GM23248 (cell line): ENCODE data around the gene WDR59. TPM values are rescaled to one million over a fixed set of nuclear protein-coding genes. Genes with fewer than 3 reads are reported as not detected.

ENCODE experiments used
- DNase-seq: peaks from one replicate; pipeline ENCODE4 v3.0.0-alpha.2; 2015
- H2AFZ ChIP-seq: fragments of 200-600 bp; sonication (generic); 2 replicates; pipeline ENCODE4 v1.6.1; 2016; ENCODE audit warnings: antibody characterized with exemption
- H3F3A ChIP-seq: fragments of 200-600 bp; sonication (generic); 2 replicates; pipeline ENCODE4 v1.6.1; 2016; ENCODE audit warnings: mild to moderate bottlenecking, antibody characterized with exemption, mixed run types; ENCODE audit not compliant: insufficient read depth
- H3K27ac ChIP-seq: fragments of 200-600 bp; sonication (generic); 2 replicates; pipeline ENCODE4 v1.5.1; 2016; ENCODE audit warnings: mild to moderate bottlenecking
- H3K27me3 ChIP-seq: fragments of 200-600 bp; sonication (generic); replicated peaks from 2 replicates; pipeline ENCODE4 v1.6.1; 2016; ENCODE audit warnings: mild to moderate bottlenecking; ENCODE audit not compliant: insufficient read depth
- H3K36me3 ChIP-seq: fragments of 200-600 bp; sonication (generic); 2 replicates; pipeline ENCODE4 v1.6.1; 2016; ENCODE audit warnings: low read depth, mild to moderate bottlenecking
- H3K4me1 ChIP-seq: fragments of 200-600 bp; sonication (generic); 2 replicates; pipeline ENCODE4 v1.6.1; 2016; ENCODE audit warnings: mild to moderate bottlenecking; ENCODE audit not compliant: insufficient read depth
- H3K4me2 ChIP-seq: fragments of 200-600 bp; sonication (generic); one replicate; pipeline ENCODE4 v1.6.1; 2016; ENCODE audit warnings: mild to moderate bottlenecking; ENCODE audit not compliant: unreplicated experiment
- H3K4me3 ChIP-seq: fragments of 200-600 bp; sonication (generic); 2 replicates; pipeline ENCODE4 v1.5.1; 2016; ENCODE audit warnings: mild to moderate bottlenecking
- H3K79me2 ChIP-seq: fragments of 200-600 bp; sonication (generic); 2 replicates; pipeline ENCODE4 v1.6.1; 2016; ENCODE audit warnings: mild to moderate bottlenecking; ENCODE audit not compliant: insufficient read depth
- H3K9ac ChIP-seq: fragments of 200-600 bp; sonication (generic); 2 replicates; pipeline ENCODE4 v1.6.1; 2016; ENCODE audit warnings: mild to moderate bottlenecking
- H3K9me2 ChIP-seq: fragments of 200-600 bp; sonication (generic); 2 replicates; pipeline ENCODE4 v1.6.1; 2016; ENCODE audit warnings: mixed run types, mild to moderate bottlenecking, moderate library complexity; ENCODE audit not compliant: insufficient read depth
- H3K9me3 ChIP-seq: fragments of 200-600 bp; sonication (generic); one replicate; pipeline ENCODE4 v1.6.1; 2017; ENCODE audit warnings: low read depth
- H4K20me1 ChIP-seq: fragments of 200-600 bp; sonication (generic); 2 replicates; pipeline ENCODE4 v1.6.0; 2016; ENCODE audit not compliant: insufficient read depth
- EZH2 ChIP-seq: fragments of 200-600 bp; sonication (generic); IDR thresholded peaks from 2 replicates; pipeline ENCODE4 v1.6.1; 2018; ENCODE audit warnings: antibody characterized with exemption, mild to moderate bottlenecking; ENCODE audit not compliant: insufficient read depth, poor library complexity, severe bottlenecking
- EZH2phosphoT487 ChIP-seq: fragments of 200-600 bp; sonication (generic); IDR thresholded peaks from 2 replicates; pipeline ENCODE4 v1.6.1; 2018; ENCODE audit warnings: antibody characterized with exemption, moderate library complexity, mild to moderate bottlenecking, low read depth; ENCODE audit not compliant: insufficient read depth
- WGBS, 2 experiments: methylation state at CpG; one replicate each; pipeline ENCODE4 v1.1.6; 2015 to 2017; ENCODE audit warnings: low lambda C conversion rate in 2 of 2, low coverage in 1 of 2; ENCODE audit errors: missing lambda C conversion rate in 2 of 2; 5-methylcytosine and 5-hydroxymethylcytosine counted together
- in situ Hi-C: fragments of 300-500 bp; cut with MboI; formaldehyde crosslinking; loops from 2 replicates; pipeline ENCODE4 v1.15.0; 2020
- polyA plus RNA-seq: library from polyadenylated mRNA; unstranded; fragments of >200 nt; fragmentation: Nextera tagmentation; extraction: Ambion mirVana; gene quantifications from 2 replicates; pipeline ENCODE4 v1.2.1, GENCODE V29; 2016
- total RNA-seq: library from RNA; depleted of rRNA; stranded (reverse); fragments of >200 nt; shearing (Covaris generic); gene quantifications from 2 replicates; pipeline ENCODE4 v1.2.3, GENCODE V29; 2014

The WDR59 gene
- total and polyA plus RNA-seq, 2 experiments from 2014 or later: 8.3 to 15.2 TPM

DNA sequence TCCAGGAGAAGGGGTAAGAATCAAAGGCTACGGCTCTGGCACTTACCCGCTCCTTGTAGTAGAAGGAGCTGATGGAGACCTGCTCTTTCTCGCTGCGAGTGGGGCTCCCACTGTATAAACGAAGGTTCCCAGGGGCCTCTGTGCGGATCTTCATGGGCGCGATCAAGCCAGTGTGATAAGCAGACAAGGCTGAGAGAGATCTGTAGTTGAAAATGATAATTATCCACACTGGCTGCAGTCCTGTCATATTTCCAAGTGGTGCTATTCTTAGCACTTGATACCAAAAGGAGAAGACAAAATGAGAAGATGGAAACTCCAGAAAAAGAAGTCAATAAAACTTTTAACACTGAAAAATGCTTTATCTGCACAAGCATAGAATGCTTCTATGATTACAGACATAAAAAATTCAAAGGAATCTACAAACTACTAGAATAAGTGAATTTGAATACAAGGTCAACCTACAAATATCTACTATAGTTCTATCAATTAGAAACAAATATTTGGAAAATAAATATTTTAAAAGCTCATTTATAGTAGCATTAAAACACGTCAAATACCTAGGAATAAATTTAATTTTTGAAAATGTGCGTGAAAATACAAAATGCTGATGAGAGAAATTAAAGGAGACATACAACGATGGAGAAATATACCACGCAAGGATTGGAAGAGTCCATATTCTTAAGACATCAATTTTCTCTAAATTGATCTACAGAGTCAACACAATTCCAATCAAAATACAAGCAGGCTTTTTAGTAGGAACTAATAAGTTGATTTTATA is 80.8 kb downstream of the WDR59 start:
- no peaks in the 10 kb centered on the region for H3K79me2 ChIP-seq
- no peaks in the 10 kb centered on the region for H3K9me2 ChIP-seq
- no peaks in the 10 kb centered on the region for H3F3A ChIP-seq
- H4K20me1 ChIP-seq: no peaks in the 10 kb centered on the region
- no peaks in the 10 kb centered on the region for H3K27me3 ChIP-seq
- no peak overlapping the region for H3K27ac ChIP-seq
- no peak overlapping the region for H3K4me2 ChIP-seq
- 97 to 98% methylated on average over 12 of the region's 12 CpGs for WGBS, 2 experiments
- H3K9me3 ChIP-seq: no peaks in the 10 kb centered on the region
- in situ Hi-C loops: no loop called here
- H3K4me3 ChIP-seq: no peak overlapping the region
- no peak for TF ChIP-seq EZH2
- TF ChIP-seq EZH2phosphoT487: no peak
- H3K9ac ChIP-seq: no peak overlapping the region
- no peaks in the 10 kb centered on the region for H3K4me1 ChIP-seq
- peaks cover 13% of the 10 kb centered on the region; the same call in 1 of the 2 replicates for H3K36me3 ChIP-seq
- no peak for DNase-seq
- H2AFZ ChIP-seq: no peak overlapping the region

DNA sequence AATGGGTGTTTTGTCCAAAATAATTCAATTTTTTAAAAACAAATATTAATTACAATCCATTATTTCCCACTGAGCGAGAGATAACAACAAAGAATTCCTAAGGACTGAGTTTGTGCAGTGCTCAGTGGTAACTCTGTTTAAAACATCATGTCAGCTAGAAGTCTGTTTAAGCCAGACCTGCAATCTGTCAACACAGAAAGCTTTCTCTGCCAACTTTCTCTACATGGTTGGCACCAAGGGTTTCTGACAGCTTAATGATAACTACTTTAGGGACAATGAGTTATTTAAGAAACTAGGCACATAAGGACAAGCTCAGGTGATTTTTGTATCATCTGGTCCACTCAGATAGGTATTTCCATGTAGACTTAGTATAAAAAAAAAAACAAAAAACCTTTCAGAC is 81.8 kb downstream of the WDR59 start:
- no peaks in the 10 kb centered on the region for H3F3A ChIP-seq
- in situ Hi-C loops: no loop called here

DNA sequence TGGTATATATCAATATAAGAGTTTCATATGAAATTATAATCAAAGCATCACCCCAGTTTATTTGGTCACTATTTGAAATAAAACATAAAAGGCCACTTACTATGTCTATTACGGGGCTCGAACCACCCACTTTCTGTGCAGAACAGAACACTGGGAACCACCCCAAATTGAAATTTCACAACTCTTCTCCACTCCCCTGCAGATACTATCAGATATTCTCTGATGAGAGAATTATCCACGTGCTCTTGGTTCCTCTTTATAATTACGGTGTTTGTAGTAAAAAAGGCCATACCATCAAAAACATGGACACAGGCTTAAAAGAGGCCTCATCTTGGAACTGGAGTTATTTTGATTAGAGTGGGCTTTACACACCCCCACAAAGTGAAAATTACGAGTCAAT is 82.8 kb downstream of the WDR59 start:
- no peak for TF ChIP-seq EZH2phosphoT487
- no peak for TF ChIP-seq EZH2
- H3K9ac ChIP-seq: no peak overlapping the region
- in situ Hi-C loops: no loop called here
- no peaks in the 10 kb centered on the region for H4K20me1 ChIP-seq
- WGBS, 2 experiments: 96% methylated on average over 5 of the region's 5 CpGs
- no peaks in the 10 kb centered on the region for H3K27me3 ChIP-seq
- peaks cover 4% of the 10 kb centered on the region; the same call in 1 of the 2 replicates for H3K36me3 ChIP-seq
- no peaks in the 10 kb centered on the region for H3K9me3 ChIP-seq
- H3K79me2 ChIP-seq: no peaks in the 10 kb centered on the region
- no peak overlapping the region for H3K4me3 ChIP-seq
- no peak for DNase-seq
- no peak overlapping the region for H3K4me2 ChIP-seq
- H3K4me1 ChIP-seq: 0 out of 2 replicates have a peak, but pooled peaks cover under 1% of the 10 kb centered on the region
- no peaks in the 10 kb centered on the region for H3K9me2 ChIP-seq
- H2AFZ ChIP-seq: no peak overlapping the region
- H3F3A ChIP-seq: no peaks in the 10 kb centered on the region
- H3K27ac ChIP-seq: no peak overlapping the region

More for the DNA sequence above, 81.8 kb downstream of the WDR59 start:
- H3K27me3 ChIP-seq: no peaks in the 10 kb centered on the region
- no peaks in the 10 kb centered on the region for H3K4me1 ChIP-seq
- H3K9ac ChIP-seq: no peak overlapping the region
- no peak overlapping the region for H3K4me2 ChIP-seq
- no peak overlapping the region for H2AFZ ChIP-seq
- no peak overlapping the region for H3K4me3 ChIP-seq
- WGBS, 2 experiments: 91 to 100% methylated on average over 1 of the region's 1 CpG
- H3K79me2 ChIP-seq: no peaks in the 10 kb centered on the region
- H3K9me3 ChIP-seq: no peaks in the 10 kb centered on the region
- DNase-seq: no peak
- H3K27ac ChIP-seq: no peak overlapping the region
- H3K9me2 ChIP-seq: no peaks in the 10 kb centered on the region
- TF ChIP-seq EZH2: no peak
- TF ChIP-seq EZH2phosphoT487: no peak
- peaks cover 11% of the 10 kb centered on the region; the same call in 1 of the 2 replicates for H3K36me3 ChIP-seq
- H4K20me1 ChIP-seq: no peaks in the 10 kb centered on the region

- Histone ChIP-seq H3K27ac (no peak overlapping the region), H2AFZ (no peak overlapping the region), H3K27me3 (no peaks in the 10 kb centered on the region), H3K4me3 (no peak overlapping the region), H3K36me3 (peaks cover 4% of the 10 kb centered on the region; the same call in 1 of the 2 replicates), H4K20me1 (no peaks in the 10 kb centered on the region), H3K9me3 (no peaks in the 10 kb centered on the region), H3K9ac (no peak overlapping the region), H3K9me2 (no peaks in the 10 kb centered on the region), H3K79me2 (no peaks in the 10 kb centered on the region), H3F3A (no peaks in the 10 kb centered on the region), H3K4me1 (peaks cover 5% of the 10 kb centered on the region; the same call in 1 of the 2 replicates), H3K4me2 (no peak overlapping the region)
- 95 to 96% methylated on average over 4 of the region's 4 CpGs for WGBS, 2 experiments
- in situ Hi-C loops: no loop called here
- TF ChIP-seq EZH2phosphoT487: no peak
- no peak for TF ChIP-seq EZH2
- no peak for DNase-seq
Measured at GRCh38 chr16:74901606-74902005, 83.3 kb downstream of the WDR59 start.
